PC-3 (cell line): ENCODE results near the gene UBXN11.

Experiments used
- CTCF ChIP-seq: fragments of 300-600 bp; sonication (generic); conservative IDR thresholded peaks from 2 replicates; pipeline ENCODE4 v1.5.1; 2017; ENCODE audit warnings: antibody characterized with exemption, low read depth, mild to moderate bottlenecking, low read length
- EZH2 ChIP-seq: fragments of 300-600 bp; sonication (generic); IDR thresholded peaks from one replicate; pipeline ENCODE4 v1.6.1; 2017; ENCODE audit warnings: antibody characterized with exemption, mild to moderate bottlenecking, low read length; ENCODE audit not compliant: unreplicated experiment
- EZH2phosphoT487 ChIP-seq: fragments of 300-600 bp; sonication (generic); IDR thresholded peaks from 2 replicates; pipeline ENCODE4 v1.6.1; 2018; ENCODE audit warnings: mild to moderate bottlenecking, antibody characterized with exemption, low read length, borderline replicate concordance

GRCh38 chr1:26287811-26288210 is 18.6 kb downstream of the UBXN11 start:
- TF ChIP-seq CTCF (no peak), EZH2 (no peak), EZH2phosphoT487 (no peak)
